H1 (cell line): ENCODE measurements around the gene PREX1. TPM values are rescaled to one million over a fixed set of nuclear protein-coding genes. Genes with fewer than 3 reads are reported as not detected.
A peak's percentile ranks its signal among the peaks of the same experiment; 100 is the strongest.

Experiments
- CTCF ChIA-PET: fragments of 300-600 bp; sonication (Branson Sonifier 250); formaldehyde crosslinking; loops from one replicate; lab custom pipeline; 2021; ENCODE audit not compliant: partially characterized antibody; lab: Charles Lee
- POLR2A ChIA-PET: fragments of 300-600 bp; sonication (Branson Sonifier 250); formaldehyde crosslinking; loops from one replicate; lab custom pipeline; 2021; ENCODE audit warnings: inconsistent platforms; ENCODE audit not compliant: partially characterized antibody; lab: Charles Lee
- DNase-seq, 2 experiments: peaks; one replicate each; pipeline versions ENCODE4 v3.0.0 to v3.0.0-alpha.2; 2010 to 2022; ENCODE audit warnings: low spot score in 2 of 2, low read depth in 1 of 2, mixed read lengths in 1 of 2
- FAIRE-seq: peaks from 2 replicates; lab custom pipeline; 2011; peaks lifted over from hg19 to GRCh38; lab: Jason Lieb, UNC
- H2AFZ ChIP-seq: 2 replicates; pipeline ENCODE4 v1.8.1; 2012; ENCODE audit warnings: low read length, inconsistent platforms
- H2AK5ac ChIP-seq: 2 replicates; pipeline ENCODE4 v1.6.1; 2013; ENCODE audit warnings: low read depth, low read length
- H2BK120ac ChIP-seq: replicated peaks from 2 replicates; pipeline ENCODE3; 2013; ENCODE audit warnings: low read depth, low read length, inconsistent platforms
- H2BK12ac ChIP-seq: 2 replicates; pipeline ENCODE4 v1.6.1; 2013; ENCODE audit warnings: low read depth, low read length
- H2BK15ac ChIP-seq: 2 replicates; pipeline ENCODE4 v1.6.1; 2013; ENCODE audit warnings: low read length
- H2BK20ac ChIP-seq: 2 replicates; pipeline ENCODE4 v1.6.1; 2013; ENCODE audit warnings: low read length
- H2BK5ac ChIP-seq: 2 replicates; pipeline ENCODE4 v1.6.1; 2013; ENCODE audit warnings: low read depth, low read length
- H3K14ac ChIP-seq: 2 replicates; pipeline ENCODE4 v1.6.1; 2013; ENCODE audit warnings: inconsistent platforms; ENCODE audit not compliant: insufficient read length
- H3K18ac ChIP-seq: 2 replicates; pipeline ENCODE4 v1.6.1; 2013; ENCODE audit warnings: low read length; ENCODE audit errors: extremely low read depth
- H3K23ac ChIP-seq: 2 replicates; pipeline ENCODE4 v1.6.1; 2013; ENCODE audit warnings: inconsistent platforms; ENCODE audit not compliant: insufficient read length
- H3K23me2 ChIP-seq: 2 replicates; pipeline ENCODE4 v1.6.1; 2013; ENCODE audit warnings: low read depth, low read length
- H3K27ac ChIP-seq: 2 replicates; pipeline ENCODE4 v1.6.1; 2011; ENCODE audit warnings: low read depth, low read length, inconsistent platforms
- H3K27me3 ChIP-seq, 4 experiments: replicated peaks in 1 of 4; 1 replicate in 1 of 4; 2 replicates in 3 of 4; pipeline versions ENCODE4 v1.6.1 to v1.8.1; 2011 to 2013; ENCODE audit warnings: low read length in 3 of 4, mild to moderate bottlenecking in 3 of 4, inconsistent platforms in 2 of 4, mixed read lengths in 2 of 4, moderate library complexity in 1 of 4; ENCODE audit not compliant: control insufficient read depth in 3 of 4, insufficient read depth in 3 of 4; ENCODE audit errors: extremely low read depth in 1 of 4
- H3K36me3 ChIP-seq, 4 experiments: 2 replicates each; pipeline versions ENCODE4 v1.6.1 to v1.8.1; 2011 to 2013; ENCODE audit warnings: mild to moderate bottlenecking in 4 of 4, low read length in 3 of 4, moderate library complexity in 2 of 4, control low read depth in 1 of 4, inconsistent platforms in 1 of 4; ENCODE audit not compliant: insufficient read depth in 4 of 4, control insufficient read depth in 2 of 4
- H3K4ac ChIP-seq: replicated peaks from 2 replicates; pipeline ENCODE3; 2013; ENCODE audit warnings: low read length, low read depth, mixed read lengths, inconsistent platforms; ENCODE audit not compliant: insufficient read length
- H3K4me1 ChIP-seq, 4 experiments: replicated peaks in 1 of 4; 1 replicate in 1 of 4; 2 replicates in 3 of 4; pipeline versions ENCODE4 v1.6.1 to v1.8.1; 2011 to 2013; ENCODE audit warnings: low read length in 3 of 4, inconsistent platforms in 2 of 4, mixed read lengths in 1 of 4; ENCODE audit not compliant: insufficient read depth in 4 of 4, control insufficient read depth in 3 of 4
- H3K4me2 ChIP-seq, 2 experiments: 2 replicates each; pipeline versions ENCODE4 v1.6.1 to v1.8.1; 2011 to 2013; ENCODE audit warnings: low read depth in 2 of 2, low read length in 2 of 2, control low read depth in 1 of 2, inconsistent platforms in 1 of 2, mild to moderate bottlenecking in 1 of 2; ENCODE audit not compliant: insufficient read depth in 1 of 2
- H3K4me3 ChIP-seq, 4 experiments: fragments of 200-600, 300-600 bp in 1 of 4; sonication (generic), shearing (Covaris generic), sonication (Bioruptor Twin) in 1 of 4; 2 replicates each; pipeline versions ENCODE4 v1.5.1 to v1.8.1; 2011 to 2016; ENCODE audit warnings: low read length in 4 of 4, low read depth in 3 of 4, control low read depth in 2 of 4, inconsistent platforms in 2 of 4, mild to moderate bottlenecking in 2 of 4, mixed read lengths in 1 of 4, moderate library complexity in 1 of 4; ENCODE audit not compliant: insufficient read depth in 2 of 4; ENCODE audit errors: extremely low read depth in 1 of 4
- H3K56ac ChIP-seq: replicated peaks from 2 replicates; pipeline ENCODE3; 2013; ENCODE audit warnings: low read depth, mild to moderate bottlenecking, mixed read lengths, low read length, inconsistent platforms; ENCODE audit not compliant: insufficient read length
- H3K79me1 ChIP-seq: 2 replicates; pipeline ENCODE4 v1.6.1; 2013; ENCODE audit warnings: low read depth, low read length, control low read depth
- H3K79me2 ChIP-seq, 2 experiments: 2 replicates each; pipeline versions ENCODE4 v1.6.1 to v1.8.1; 2012 to 2013; ENCODE audit warnings: low read length in 2 of 2, mild to moderate bottlenecking in 2 of 2, inconsistent platforms in 1 of 2; ENCODE audit not compliant: insufficient read depth in 2 of 2, control insufficient read depth in 1 of 2
- H3K9ac ChIP-seq, 4 experiments: replicated peaks in 1 of 4; 1 replicate in 1 of 4; 2 replicates in 3 of 4; pipeline versions ENCODE4 v1.6.1 to v1.8.1; 2011 to 2013; ENCODE audit warnings: low read depth in 3 of 4, low read length in 3 of 4, control low read depth in 2 of 4, mild to moderate bottlenecking in 2 of 4, moderate library complexity in 2 of 4, inconsistent platforms in 1 of 4; ENCODE audit errors: extremely low read depth in 1 of 4
- H3K9me3 ChIP-seq, 2 experiments: 2 replicates each; pipeline versions ENCODE4 v1.6.1 to v1.8.1; 2012 to 2013; ENCODE audit warnings: mild to moderate bottlenecking in 2 of 2, moderate library complexity in 2 of 2, control low read depth in 1 of 2, inconsistent platforms in 1 of 2, low read depth in 1 of 2, low read length in 1 of 2, mixed read lengths in 1 of 2; ENCODE audit not compliant: insufficient read depth in 2 of 2
- H4K20me1 ChIP-seq, 2 experiments: replicated peaks in 1 of 2; 2 replicates each; pipeline versions ENCODE3 to v1.8.1; 2011 to 2013; ENCODE audit warnings: inconsistent platforms in 2 of 2, low read length in 2 of 2, mild to moderate bottlenecking in 1 of 2; ENCODE audit not compliant: insufficient read depth in 2 of 2, control insufficient read depth in 1 of 2
- H4K5ac ChIP-seq: 2 replicates; pipeline ENCODE4 v1.6.1; 2013; ENCODE audit warnings: low read length, low read depth, mixed read lengths, inconsistent platforms; ENCODE audit not compliant: insufficient read length
- H4K8ac ChIP-seq: 2 replicates; pipeline ENCODE4 v1.8.0; 2013; ENCODE audit warnings: mild to moderate bottlenecking, moderate library complexity, low read length, inconsistent platforms; ENCODE audit not compliant: insufficient read depth; ENCODE audit errors: extremely low read depth
- H4K91ac ChIP-seq: replicated peaks from 2 replicates; pipeline ENCODE3; 2013; ENCODE audit warnings: low read length, mixed read lengths, inconsistent platforms; ENCODE audit not compliant: insufficient read length
- WGBS, 2 experiments: shearing (Covaris generic) in 1 of 2; methylation state at CpG; one replicate each; pipeline versions ENCODE4 v1.1.6 to v1.1.7; 2013 to 2015; ENCODE audit warnings: low lambda C conversion rate in 2 of 2, mixed read lengths in 2 of 2, inconsistent platforms in 1 of 2, low coverage in 1 of 2, missing lambda C conversion rate in 1 of 2; ENCODE audit not compliant: insufficient replicate concordance in 2 of 2, insufficient coverage in 1 of 2, insufficient read length in 1 of 2; ENCODE audit errors: extremely low coverage in 1 of 2, missing lambda C conversion rate in 1 of 2; 5-methylcytosine and 5-hydroxymethylcytosine counted together
- long read RNA-seq, 2 experiments: library from RNA in 1 of 2; library from capped mRNA in 1 of 2; stranded (forward); transcript quantifications; one replicate each; pipeline ENCODE4 v2.0.0, GENCODE V29; 2021; ENCODE audit warnings: inconsistent platforms in 1 of 2
- polyA minus RNA-seq, 3 experiments: library from RNA; depleted of rRNA, polyadenylated mRNA; stranded (reverse); fragments of >200 nt; gene quantifications; 1 replicate in 2 of 3; 2 replicates in 1 of 3; pipeline ENCODE4 v1.2.3, GENCODE V29; 2011
- polyA plus RNA-seq, 7 experiments: library from polyadenylated mRNA; depleted of rRNA in 3 of 7; stranded (reverse) in 5 of 7; unstranded in 2 of 7; fragments of >200 nt in 5 of 7; fragments of 200-250 nt in 2 of 7; gene quantifications; 1 replicate in 5 of 7; 2 replicates in 1 of 7; 4 replicates in 1 of 7; pipeline versions ENCODE4 v1.2.1 to v1.2.3, GENCODE V29; 2011 to 2013; ENCODE audit warnings: missing spikeins in 2 of 7, mixed read lengths in 2 of 7
- total RNA-seq: library from RNA; stranded (reverse); fragmentation: NEBNext Ultra II Directional; extraction: Animal tissue kit (Norgen Biotek cat#: 25700); gene quantifications from 2 replicates; pipeline ENCODE4 v1.2.1, GENCODE V29; 2021
- TF ChIP-seq, protein P1 (sequence below): IDR thresholded peaks from 2 replicates; pipeline ENCODE4 v1.6.1; 2012; ENCODE audit warnings: inconsistent platforms

PREX1 gene, protein sequence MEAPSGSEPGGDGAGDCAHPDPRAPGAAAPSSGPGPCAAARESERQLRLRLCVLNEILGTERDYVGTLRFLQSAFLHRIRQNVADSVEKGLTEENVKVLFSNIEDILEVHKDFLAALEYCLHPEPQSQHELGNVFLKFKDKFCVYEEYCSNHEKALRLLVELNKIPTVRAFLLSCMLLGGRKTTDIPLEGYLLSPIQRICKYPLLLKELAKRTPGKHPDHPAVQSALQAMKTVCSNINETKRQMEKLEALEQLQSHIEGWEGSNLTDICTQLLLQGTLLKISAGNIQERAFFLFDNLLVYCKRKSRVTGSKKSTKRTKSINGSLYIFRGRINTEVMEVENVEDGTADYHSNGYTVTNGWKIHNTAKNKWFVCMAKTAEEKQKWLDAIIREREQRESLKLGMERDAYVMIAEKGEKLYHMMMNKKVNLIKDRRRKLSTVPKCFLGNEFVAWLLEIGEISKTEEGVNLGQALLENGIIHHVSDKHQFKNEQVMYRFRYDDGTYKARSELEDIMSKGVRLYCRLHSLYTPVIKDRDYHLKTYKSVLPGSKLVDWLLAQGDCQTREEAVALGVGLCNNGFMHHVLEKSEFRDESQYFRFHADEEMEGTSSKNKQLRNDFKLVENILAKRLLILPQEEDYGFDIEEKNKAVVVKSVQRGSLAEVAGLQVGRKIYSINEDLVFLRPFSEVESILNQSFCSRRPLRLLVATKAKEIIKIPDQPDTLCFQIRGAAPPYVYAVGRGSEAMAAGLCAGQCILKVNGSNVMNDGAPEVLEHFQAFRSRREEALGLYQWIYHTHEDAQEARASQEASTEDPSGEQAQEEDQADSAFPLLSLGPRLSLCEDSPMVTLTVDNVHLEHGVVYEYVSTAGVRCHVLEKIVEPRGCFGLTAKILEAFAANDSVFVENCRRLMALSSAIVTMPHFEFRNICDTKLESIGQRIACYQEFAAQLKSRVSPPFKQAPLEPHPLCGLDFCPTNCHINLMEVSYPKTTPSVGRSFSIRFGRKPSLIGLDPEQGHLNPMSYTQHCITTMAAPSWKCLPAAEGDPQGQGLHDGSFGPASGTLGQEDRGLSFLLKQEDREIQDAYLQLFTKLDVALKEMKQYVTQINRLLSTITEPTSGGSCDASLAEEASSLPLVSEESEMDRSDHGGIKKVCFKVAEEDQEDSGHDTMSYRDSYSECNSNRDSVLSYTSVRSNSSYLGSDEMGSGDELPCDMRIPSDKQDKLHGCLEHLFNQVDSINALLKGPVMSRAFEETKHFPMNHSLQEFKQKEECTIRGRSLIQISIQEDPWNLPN (N-terminal part only)
- total RNA-seq (12.8 and 13.5 TPM in 2 replicates), polyA plus RNA-seq (2011; rRNA removed) (10.7 and 13.4 TPM in 2 replicates), polyA minus RNA-seq (2011; rRNA and poly(A)+ RNA removed) (12.9 and 16.1 TPM in 2 replicates)
- 9.6 TPM for polyA plus RNA-seq (2011; cell fraction: cytosol; rRNA removed)
- 17.7 TPM for polyA plus RNA-seq (2011; cell fraction: nucleus; rRNA removed)
- polyA plus RNA-seq (2012, experiment 1 of 2), result 8.8 to 13.0 TPM (median 12.7 TPM) in 4 replicates
- polyA plus RNA-seq (2012, experiment 2 of 2), result 8.5 TPM
- 6.3 TPM for polyA plus RNA-seq (2013, experiment 1 of 2)
- 6.2 TPM for polyA plus RNA-seq (2013, experiment 2 of 2)
- 9.6 TPM for polyA minus RNA-seq (2011; cell fraction: cytosol; rRNA and poly(A)+ RNA removed)
- polyA minus RNA-seq (2011; cell fraction: nucleus; rRNA and poly(A)+ RNA removed), result 8.8 TPM
- long read RNA-seq, experiment 1, partial matches to known transcripts, result 15 of 18 reads
- long read RNA-seq, experiment 1, other reads (novel, unspliced or antisense), result 3 of 18 reads
- long read RNA-seq, experiment 2, partial matches to known transcripts, result 0 of 1 reads
- long read RNA-seq, experiment 2, other reads (novel, unspliced or antisense), result 1 of 1 reads

DNA sequence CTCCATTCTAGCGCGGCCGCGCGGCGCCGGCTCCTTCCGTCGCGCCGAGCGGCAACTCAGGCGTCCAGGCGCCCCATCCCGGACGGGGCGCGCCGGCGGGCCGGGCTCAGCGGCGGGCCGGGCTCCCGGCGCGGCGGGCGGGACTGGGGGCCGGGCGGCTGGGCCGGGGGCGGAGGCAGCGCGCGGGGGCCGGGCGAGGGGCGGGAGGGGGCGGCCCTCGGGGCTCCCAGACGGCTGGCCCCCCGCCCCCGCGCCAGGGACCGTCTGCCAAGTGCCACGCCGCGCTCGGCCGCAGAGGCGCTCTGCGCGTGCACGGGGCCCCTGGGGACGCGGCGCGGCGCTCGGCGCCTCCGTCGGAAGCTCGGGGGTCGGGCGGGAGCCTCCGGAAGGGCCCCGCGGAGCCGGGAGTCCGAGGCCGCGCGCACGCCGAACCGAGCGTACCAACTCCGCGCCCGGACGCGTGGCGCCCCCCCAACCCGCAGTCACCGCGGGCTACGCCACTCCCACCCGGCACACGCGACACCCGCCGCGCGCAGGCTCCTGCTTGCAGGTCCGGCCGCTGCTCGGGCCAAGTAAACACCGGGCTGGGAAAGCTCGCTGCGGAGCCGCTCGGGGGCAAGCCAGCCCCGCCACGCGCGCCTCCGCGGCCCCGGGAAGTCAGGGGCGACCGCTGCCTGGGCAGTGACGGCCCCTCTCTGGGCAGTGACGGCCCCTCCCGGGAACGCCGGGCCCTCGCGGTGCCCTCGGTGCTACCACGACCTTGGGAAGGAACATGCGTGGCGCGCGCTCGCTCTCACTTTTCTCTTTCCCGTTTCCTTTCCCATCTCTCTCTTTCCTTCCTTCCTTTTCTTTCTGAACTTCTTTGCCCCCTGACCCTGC, at the start of gene PREX1:
Gene PREX1, minus strand, starts transcription at position 145 of the 879 bp plus-strand sequence. Its CDS starts 139 bp downstream, at position 6.
- Histone ChIP-seq H3K79me1 (no peaks in the 10 kb centered on the region), H3K4ac (peak within 1 kb of the TSS; percentile 14), H4K91ac (peak within 1 kb of the TSS; percentile 20), H2BK12ac (no peak within 1 kb of the TSS), H3K36me3 (no peaks in the 10 kb centered on the region), H3K14ac (no peak within 1 kb of the TSS), H4K8ac (peak within 1 kb of the TSS; percentile 73; the same call in 1 of the 2 replicates), H3K9me3 (no peaks in the 10 kb centered on the region), H2BK20ac (no peak within 1 kb of the TSS), H2BK15ac (no peak within 1 kb of the TSS), H3K79me2 (peaks cover 0 to 8% of the 10 kb centered on the region in 2 experiments; a peak in 2 of 4 replicates), H2AFZ (peak within 1 kb of the TSS; percentile 60; the same call in 1 of the 2 replicates), H4K20me1 (peaks cover 7 to 10% of the 10 kb centered on the region in 2 experiments), H3K9ac (peak within 1 kb of the TSS in 2 of 4 experiments; percentile 29 to 50; a peak in 2 of 7 replicates), H3K27ac (no peak within 1 kb of the TSS), H3K4me1 (peaks cover 0 to 9% (median 3%) of the 10 kb centered on the region in 4 experiments; a peak in 5 of 7 replicates), H4K5ac (no peak within 1 kb of the TSS), H3K23me2 (peaks cover 9% of the 10 kb centered on the region; the same call in 1 of the 2 replicates), H2BK5ac (no peak within 1 kb of the TSS), H3K23ac (no peak within 1 kb of the TSS), H2AK5ac (no peak within 1 kb of the TSS), H3K27me3 (peaks cover 0 to 45% (median 26%) of the 10 kb centered on the region in 4 experiments; a peak in 6 of 7 replicates), H3K4me3 (peak within 1 kb of the TSS; percentile 61 to 85 (median 80)), H2BK120ac (no peak within 1 kb of the TSS), H3K4me2 (peak within 1 kb of the TSS; percentile 80 to 89), H3K18ac (peak within 1 kb of the TSS; percentile 71), H3K56ac (no peak within 1 kb of the TSS)
- CTCF ChIA-PET, result interaction anchor here (1.1 to 4.6 kb wide), 4 partner anchors 11 to 171 kb away, joined by 3 to 35 read pairs (median 4); no protein-coding TSS in a partner anchor
- FAIRE-seq (no peak), DNase-seq (peak; percentile 34 to 91)
- POLR2A ChIA-PET, result interaction anchor here (0.8 to 1.6 kb wide), 14 partner anchors 8 to 118 kb away, joined by 3 to 9 read pairs (median 3); no protein-coding TSS in a partner anchor
- WGBS, 2 experiments, result 2% methylated on average over 57 of the region's 128 CpGs; no CpG with 5 or more reads in 1 of the 2 experiments
- TF ChIP-seq, protein P1, sequence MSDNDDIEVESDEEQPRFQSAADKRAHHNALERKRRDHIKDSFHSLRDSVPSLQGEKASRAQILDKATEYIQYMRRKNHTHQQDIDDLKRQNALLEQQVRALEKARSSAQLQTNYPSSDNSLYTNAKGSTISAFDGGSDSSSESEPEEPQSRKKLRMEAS, result peak; percentile 55; the same call in 1 of the 2 replicates
